ENCODE measurements around the gene SAXO2. TPM values are rescaled to one million over a fixed set of nuclear protein-coding genes. Genes with fewer than 3 reads are reported as not detected.
"Not testable (repeated sequence)": the region's sequence is repeated elsewhere in the genome, so short reads cannot be mapped to it uniquely, and the experiment has no call there.

Gene SAXO2
- total and polyA plus RNA-seq, 2 donors (not counting 3 experiments of a cell fraction or from before 2014, with no cell fraction given): 0.98 to 5.2 TPM

- Histone ChIP-seq H4K20me1 (replicated peaks; ENCODE audit: control insufficient read depth, extremely low read depth, insufficient read depth, low read length) (no peaks in the 10 kb centered on the region), H3K4me1 (ENCODE audit: control insufficient read depth, extremely low read depth, insufficient read depth, low read length) (no peaks in the 10 kb centered on the region), H3K36me3 (ENCODE audit: control insufficient read depth in 2 of 2, extremely low read depth in 1 of 2, insufficient read depth in 2 of 2, low read length in 2 of 2) (no peaks in the 10 kb centered on the region), H3K9me1 (replicated peaks; ENCODE audit: control insufficient read depth, extremely low read depth, insufficient read depth, low read length) (no peaks in the 10 kb centered on the region), H3K27me3 (ENCODE audit: control insufficient read depth in 2 of 2, insufficient read depth in 2 of 2, low read length in 2 of 2) (no peaks in the 10 kb centered on the region), H3K9me3 (replicated peaks; ENCODE audit: control insufficient read depth, insufficient read depth, low read length) (no peaks in the 10 kb centered on the region), H3K4me2 (ENCODE audit: insufficient read depth, low read length) (no peak overlapping the region), H3K27ac (ENCODE audit: insufficient read depth, low read depth, low read length) (no peak overlapping the region), H3K79me2 (ENCODE audit: control insufficient read depth, insufficient read depth, low read length) (no peaks in the 10 kb centered on the region), H2AFZ (ENCODE audit: low read depth, low read length) (no peak overlapping the region), H3K4me3 (replicated peaks in 1 of 3; ENCODE audit: insufficient read depth in 1 of 3, low read depth in 1 of 3, low read length in 3 of 3) (no peak overlapping the region), H3K9ac (replicated peaks; ENCODE audit: extremely low read depth, insufficient read depth, low read length) (no peak overlapping the region)
- ChIA-PET CTCF (no interaction called here), POLR2A (no interaction called here)
- BruUV-seq (replicated peaks): no TSS peak
- intact Hi-C loops (cut with micrococcal nuclease) (no loop called here), dilution Hi-C loops (cut with MboI; ENCODE audit: extremely low pct_ligation_motif_present, low sequenced_read_pairs) (no loop called here)
- no peak for TF ChIP-seq JUN (IDR thresholded peaks at IDR 0.05; ENCODE audit: borderline replicate concordance, insufficient read depth, insufficient read length, low read depth)
- no peak for TF ChIP-seq FOS (IDR thresholded peaks at IDR 0.05; ENCODE audit: borderline replicate concordance, insufficient read depth, low read length)
- FAIRE-seq (no peak), DNase-seq (ENCODE audit: low read depth, low spot score) (no peak)
Observed at GRCh38 chr15:82231233-82231632, 31.4 kb upstream of the SAXO2 start.

GRCh38 chr15:82231842-82232241 lies 30.8 kb upstream of the SAXO2 start:
- intact Hi-C loops (cut with micrococcal nuclease) (no loop called here), dilution Hi-C loops (cut with MboI; ENCODE audit: extremely low pct_ligation_motif_present, low sequenced_read_pairs) (no loop called here)
- H3K79me2 ChIP-seq (ENCODE audit: control insufficient read depth, insufficient read depth, low read length): no peaks in the 10 kb centered on the region
- BruUV-seq (replicated peaks): no TSS peak
- H3K9me1 ChIP-seq (replicated peaks; ENCODE audit: control insufficient read depth, extremely low read depth, insufficient read depth, low read length): no peaks in the 10 kb centered on the region
- no peak overlapping the region for H3K4me3 ChIP-seq (replicated peaks in 1 of 3; ENCODE audit: insufficient read depth in 1 of 3, low read depth in 1 of 3, low read length in 3 of 3)
- no peak overlapping the region for H2AFZ ChIP-seq (ENCODE audit: low read depth, low read length)
- H3K27ac ChIP-seq (ENCODE audit: insufficient read depth, low read depth, low read length): no peak overlapping the region
- CTCF ChIA-PET: interaction anchor here (1.0 kb wide), 1 partner anchor 124 kb away, joined by 3 read pairs; no protein-coding TSS in a partner anchor
- no peak overlapping the region for H3K4me2 ChIP-seq (ENCODE audit: insufficient read depth, low read length)
- POLR2A ChIA-PET: no interaction called here
- H4K20me1 ChIP-seq (replicated peaks; ENCODE audit: control insufficient read depth, extremely low read depth, insufficient read depth, low read length): no peaks in the 10 kb centered on the region
- TF ChIP-seq POLR2A (IDR thresholded peaks at IDR 0.05; ENCODE audit: low read depth, low read length) (no peak), CTCF (IDR thresholded peaks at IDR 0.05; ENCODE audit: extremely low read depth in 1 of 2, insufficient read depth in 1 of 2, low read depth in 1 of 2, low read length in 2 of 2) (no peak), POLR2AphosphoS5 (IDR thresholded peaks at IDR 0.05; ENCODE audit: insufficient read depth, low read depth, low read length) (no peak), EZH2 (IDR thresholded peaks at IDR 0.05; ENCODE audit: borderline replicate concordance, low read depth, low read length, severe bottlenecking) (no peak), JUN (IDR thresholded peaks at IDR 0.05; ENCODE audit: borderline replicate concordance, insufficient read depth, insufficient read length, low read depth) (no peak), MYC (IDR thresholded peaks at IDR 0.05; ENCODE audit: low read depth, low read length) (no peak), GATA2 (IDR thresholded peaks at IDR 0.05; ENCODE audit: insufficient read depth, insufficient read length, low read depth, low read length) (no peak), MAX (IDR thresholded peaks at IDR 0.05; ENCODE audit: insufficient read depth, insufficient read length) (no peak), FOS (IDR thresholded peaks at IDR 0.05; ENCODE audit: borderline replicate concordance, insufficient read depth, low read length) (no peak)
- no peak overlapping the region for H3K9ac ChIP-seq (replicated peaks; ENCODE audit: extremely low read depth, insufficient read depth, low read length)
- no peaks in the 10 kb centered on the region for H3K27me3 ChIP-seq (ENCODE audit: control insufficient read depth in 2 of 2, insufficient read depth in 2 of 2, low read length in 2 of 2)
- DNase-seq (ENCODE audit: low read depth, low spot score): no peak
- H3K36me3 ChIP-seq (ENCODE audit: control insufficient read depth in 2 of 2, extremely low read depth in 1 of 2, insufficient read depth in 2 of 2, low read length in 2 of 2): no peaks in the 10 kb centered on the region
- H3K4me1 ChIP-seq (ENCODE audit: control insufficient read depth, extremely low read depth, insufficient read depth, low read length): no peaks in the 10 kb centered on the region
- no peaks in the 10 kb centered on the region for H3K9me3 ChIP-seq (replicated peaks; ENCODE audit: control insufficient read depth, insufficient read depth, low read length)
- no peak for FAIRE-seq

GRCh38 chr15:82237944-82238534 lies 24.6 kb upstream of the SAXO2 start:
- H3K36me3 ChIP-seq (ENCODE audit: control insufficient read depth in 2 of 2, extremely low read depth in 1 of 2, insufficient read depth in 2 of 2, low read length in 2 of 2); H3K4me2 ChIP-seq (ENCODE audit: insufficient read depth, low read length); POLR2A ChIA-PET; H3K27ac ChIP-seq (ENCODE audit: insufficient read depth, low read depth, low read length); FAIRE-seq; H3K9me1 ChIP-seq (replicated peaks; ENCODE audit: control insufficient read depth, extremely low read depth, insufficient read depth, low read length); DNase-seq (ENCODE audit: low read depth, low spot score); H3K4me1 ChIP-seq (ENCODE audit: control insufficient read depth, extremely low read depth, insufficient read depth, low read length); BruUV-seq (replicated peaks); H3K9ac ChIP-seq (replicated peaks; ENCODE audit: extremely low read depth, insufficient read depth, low read length); H3K4me3 ChIP-seq (replicated peaks in 1 of 3; ENCODE audit: insufficient read depth in 1 of 3, low read depth in 1 of 3, low read length in 3 of 3); H3K9me3 ChIP-seq (replicated peaks; ENCODE audit: control insufficient read depth, insufficient read depth, low read length); H3K79me2 ChIP-seq (ENCODE audit: control insufficient read depth, insufficient read depth, low read length); H3K27me3 ChIP-seq (ENCODE audit: control insufficient read depth in 2 of 2, insufficient read depth in 2 of 2, low read length in 2 of 2); CTCF ChIA-PET; intact Hi-C loops (cut with micrococcal nuclease); H4K20me1 ChIP-seq (replicated peaks; ENCODE audit: control insufficient read depth, extremely low read depth, insufficient read depth, low read length); H2AFZ ChIP-seq (ENCODE audit: low read depth, low read length); dilution Hi-C loops (cut with MboI; ENCODE audit: extremely low pct_ligation_motif_present, low sequenced_read_pairs): not testable (repeated sequence)
